ENCODE data around the gene IFNG-AS1. TPM values are rescaled to one million over a fixed set of nuclear protein-coding genes. Genes with fewer than 3 reads are reported as not detected.

IFNG-AS1 gene
- total RNA-seq, 2 experiments from 2014 or later: 0.21 TPM; not detected in 1

- CTCF ChIA-PET: interaction anchor here (0.5 to 10.9 kb wide), 82 partner anchors 8 to 684 kb away, joined by 3 to 223 read pairs (median 5); partner anchors contain the start of genes IFNG, IL26 and RAP1B
- peaks cover 1% of the 10 kb centered on the region for H3K36me3 Mint-ChIP-seq (ENCODE audit: low read depth)
- no peak overlapping the region for H3K4me3 Mint-ChIP-seq
- POLR2A ChIA-PET: interaction anchor here (0.6 to 1.2 kb wide), 8 partner anchors 9 to 767 kb away, joined by 3 to 4 read pairs (median 3); partner anchors contain the start of gene MDM2
- ATAC-seq (peak; percentile 72), DNase-seq (peak; percentile 76)
- H3K27ac Mint-ChIP-seq: no peak overlapping the region
- peaks cover 45% of the 10 kb centered on the region for H3K4me1 Mint-ChIP-seq (ENCODE audit: low read depth)
- no peaks in the 10 kb centered on the region for H3K27me3 Mint-ChIP-seq (ENCODE audit: low read depth)
- H3K9me3 Mint-ChIP-seq (ENCODE audit: insufficient read depth): no peaks in the 10 kb centered on the region
Observed at GRCh38 chr12:68040450-68041075, 51.3 kb downstream of the IFNG-AS1 start.

- peaks cover 29% of the 10 kb centered on the region for H3K4me1 Mint-ChIP-seq (ENCODE audit: low read depth)
- H3K9me3 Mint-ChIP-seq (ENCODE audit: insufficient read depth): no peaks in the 10 kb centered on the region
- no peaks in the 10 kb centered on the region for H3K27me3 Mint-ChIP-seq (ENCODE audit: low read depth)
- H3K4me3 Mint-ChIP-seq: no peak overlapping the region
- no peaks in the 10 kb centered on the region for H3K36me3 Mint-ChIP-seq (ENCODE audit: low read depth)
- POLR2A ChIA-PET: no interaction called here
- ATAC-seq (no peak), DNase-seq (no peak)
- peak overlapping the region; percentile 51 for H3K27ac Mint-ChIP-seq
- CTCF ChIA-PET: interaction anchor here (1.4 to 10.9 kb wide), 13 partner anchors 11 to 274 kb away, joined by 3 to 223 read pairs (median 16); partner anchors contain the start of genes IFNG and IL26
Observed at GRCh38 chr12:68042212-68042699, 53.0 kb downstream of the IFNG-AS1 start.

GRCh38 chr12:68043435-68043834 is 54.2 kb downstream of the IFNG-AS1 start:
- Mint-ChIP-seq H3K27ac (no peak overlapping the region), H3K36me3 (ENCODE audit: low read depth) (no peaks in the 10 kb centered on the region), H3K9me3 (ENCODE audit: insufficient read depth) (no peaks in the 10 kb centered on the region), H3K27me3 (ENCODE audit: low read depth) (peaks cover 2% of the 10 kb centered on the region), H3K4me1 (ENCODE audit: low read depth) (peaks cover 22% of the 10 kb centered on the region), H3K4me3 (no peak overlapping the region)
- ATAC-seq (no peak), DNase-seq (no peak)
- CTCF ChIA-PET: interaction anchor here (1.4 to 10.9 kb wide), 5 partner anchors 23 to 272 kb away, joined by 3 to 223 read pairs (median 4); partner anchors contain the start of genes IFNG and IL26
- POLR2A ChIA-PET: no interaction called here

GRCh38 chr12:68048648-68049297 is 59.5 kb downstream of the IFNG-AS1 start:
- ATAC-seq (no peak), DNase-seq (no peak)
- H3K27ac Mint-ChIP-seq: no peak overlapping the region
- H3K27me3 Mint-ChIP-seq (ENCODE audit: low read depth): peaks cover 4% of the 10 kb centered on the region
- CTCF ChIA-PET: interaction anchor here (1.3 to 1.8 kb wide), 3 partner anchors 8 to 110 kb away, joined by 4 to 14 read pairs (median 11); no protein-coding TSS in a partner anchor
- H3K4me1 Mint-ChIP-seq (ENCODE audit: low read depth): no peaks in the 10 kb centered on the region
- H3K36me3 Mint-ChIP-seq (ENCODE audit: low read depth): no peaks in the 10 kb centered on the region
- POLR2A ChIA-PET: interaction anchor here (1.0 kb wide), 1 partner anchor 14 kb away, joined by 4 read pairs; no protein-coding TSS in a partner anchor
- H3K4me3 Mint-ChIP-seq: no peak overlapping the region
- no peaks in the 10 kb centered on the region for H3K9me3 Mint-ChIP-seq (ENCODE audit: insufficient read depth)

GRCh38 chr12:68056300-68056699 is 67.1 kb downstream of the IFNG-AS1 start:
- Mint-ChIP-seq H3K27ac (no peak overlapping the region), H3K36me3 (ENCODE audit: low read depth) (no peaks in the 10 kb centered on the region), H3K9me3 (ENCODE audit: insufficient read depth) (peaks cover 12% of the 10 kb centered on the region), H3K4me1 (ENCODE audit: low read depth) (no peaks in the 10 kb centered on the region), H3K27me3 (ENCODE audit: low read depth) (no peaks in the 10 kb centered on the region), H3K4me3 (no peak overlapping the region)
- no peak for ATAC-seq
- ChIA-PET CTCF (interaction anchor here (1.0 kb wide), 1 partner anchor 24 kb away, joined by 3 read pairs; no protein-coding TSS in a partner anchor), POLR2A (no interaction called here)
- DNase-seq: no peak

GRCh38 chr12:68063900-68064590 is 74.8 kb downstream of the IFNG-AS1 start:
- POLR2A ChIA-PET: no interaction called here

GRCh38 chr12:68065163-68065562 is 75.9 kb downstream of the IFNG-AS1 start:
- POLR2A ChIA-PET: no interaction called here
- Mint-ChIP-seq H3K36me3 (ENCODE audit: low read depth) (peaks cover 18% of the 10 kb centered on the region), H3K9me3 (ENCODE audit: insufficient read depth) (peaks cover 43% of the 10 kb centered on the region), H3K4me1 (ENCODE audit: low read depth) (peaks cover 10% of the 10 kb centered on the region), H3K27ac (no peak overlapping the region), H3K4me3 (no peak overlapping the region), H3K27me3 (ENCODE audit: low read depth) (no peaks in the 10 kb centered on the region)
- DNase-seq: no peak
- no peak for ATAC-seq
- CTCF ChIA-PET: interaction anchor here (5.3 kb wide), 1 partner anchor 93 kb away, joined by 44 read pairs; the partner anchor contains the start of gene IFNG

More at GRCh38 chr12:68063900-68064590, 74.8 kb downstream of the IFNG-AS1 start:
- H3K27ac Mint-ChIP-seq: no peak overlapping the region
- CTCF ChIA-PET: interaction anchor here (5.3 kb wide), 1 partner anchor 94 kb away, joined by 44 read pairs; the partner anchor contains the start of gene IFNG
- H3K27me3 Mint-ChIP-seq (ENCODE audit: low read depth): no peaks in the 10 kb centered on the region
- peaks cover 43% of the 10 kb centered on the region for H3K9me3 Mint-ChIP-seq (ENCODE audit: insufficient read depth)
- peaks cover 18% of the 10 kb centered on the region for H3K36me3 Mint-ChIP-seq (ENCODE audit: low read depth)
- no peak overlapping the region for H3K4me3 Mint-ChIP-seq
- peaks cover 10% of the 10 kb centered on the region for H3K4me1 Mint-ChIP-seq (ENCODE audit: low read depth)
- ATAC-seq: no peak
- DNase-seq: no peak

GRCh38 chr12:68065687-68066086 is 76.4 kb downstream of the IFNG-AS1 start:
- CTCF ChIA-PET: interaction anchor here (5.3 kb wide), 1 partner anchor 92 kb away, joined by 44 read pairs; the partner anchor contains the start of gene IFNG
- Mint-ChIP-seq H3K36me3 (ENCODE audit: low read depth) (peaks cover 18% of the 10 kb centered on the region), H3K27me3 (ENCODE audit: low read depth) (no peaks in the 10 kb centered on the region), H3K27ac (no peak overlapping the region), H3K4me3 (no peak overlapping the region), H3K9me3 (ENCODE audit: insufficient read depth) (peaks cover 43% of the 10 kb centered on the region), H3K4me1 (ENCODE audit: low read depth) (peaks cover 10% of the 10 kb centered on the region)
- DNase-seq (no peak), ATAC-seq (no peak)
- POLR2A ChIA-PET: no interaction called here

- Mint-ChIP-seq H3K9me3 (ENCODE audit: insufficient read depth) (peaks cover 32% of the 10 kb centered on the region), H3K27ac (no peak overlapping the region), H3K36me3 (ENCODE audit: low read depth) (peaks cover 13% of the 10 kb centered on the region), H3K27me3 (ENCODE audit: low read depth) (no peaks in the 10 kb centered on the region), H3K4me1 (ENCODE audit: low read depth) (peaks cover 10% of the 10 kb centered on the region), H3K4me3 (no peak overlapping the region)
- DNase-seq (no peak), ATAC-seq (no peak)
- ChIA-PET POLR2A (no interaction called here), CTCF (interaction anchor here (0.7 to 5.3 kb wide), 10 partner anchors 10 to 155 kb away, joined by 3 to 44 read pairs (median 5); partner anchors contain the start of gene IFNG)
Observed at GRCh38 chr12:68067762-68068376, 78.6 kb downstream of the IFNG-AS1 start.

GRCh38 chr12:68069275-68069674 is 80.0 kb downstream of the IFNG-AS1 start:
- ChIA-PET POLR2A (no interaction called here), CTCF (interaction anchor here (0.9 to 5.3 kb wide), 6 partner anchors 43 to 153 kb away, joined by 3 to 44 read pairs (median 4); partner anchors contain the start of gene IFNG)
- Mint-ChIP-seq H3K4me1 (ENCODE audit: low read depth) (peaks cover 10% of the 10 kb centered on the region), H3K27me3 (ENCODE audit: low read depth) (no peaks in the 10 kb centered on the region), H3K36me3 (ENCODE audit: low read depth) (peaks cover 13% of the 10 kb centered on the region), H3K4me3 (no peak overlapping the region), H3K27ac (no peak overlapping the region), H3K9me3 (ENCODE audit: insufficient read depth) (peaks cover 32% of the 10 kb centered on the region)
- DNase-seq (no peak), ATAC-seq (no peak)
